ENCODE data around the gene SEZ6L.
A peak's percentile ranks its signal among the peaks of the same experiment; 100 is the strongest.

The SEZ6L gene

DNA sequence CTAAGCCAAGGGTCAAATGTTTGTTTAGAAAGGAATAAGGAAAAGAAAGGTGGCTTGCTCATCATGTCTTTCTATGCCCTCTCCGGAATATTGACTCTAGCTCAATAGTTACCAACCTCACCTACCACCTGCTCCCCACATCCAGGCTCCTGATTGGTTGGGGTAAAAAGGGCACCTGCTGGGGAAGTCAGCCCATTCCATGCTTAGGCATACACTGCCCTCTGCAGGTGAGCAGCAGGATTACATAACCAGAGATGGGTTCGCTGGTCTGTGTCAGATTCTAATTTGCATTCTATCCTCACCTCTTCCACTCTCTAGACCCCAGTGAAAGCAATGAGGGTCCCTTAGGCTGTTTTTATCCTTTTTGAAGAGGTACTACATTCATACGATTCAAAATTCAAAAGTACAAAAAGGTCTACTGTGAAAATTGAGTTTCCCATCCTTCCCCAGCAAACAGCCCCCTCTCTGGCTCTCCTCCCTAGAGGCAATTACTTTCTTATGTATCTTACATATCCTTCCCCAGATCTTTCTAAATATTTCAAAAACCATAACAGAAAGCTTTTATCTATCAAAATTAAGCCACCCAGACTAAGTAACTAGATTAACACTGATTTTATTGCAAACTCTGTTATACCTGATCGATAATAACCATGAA, 161.8 kb downstream of the SEZ6L start:
- no peak overlapping the region for H3K4me3 Mint-ChIP-seq

GRCh38 chr22:26333088-26333800, 164.0 kb downstream of the SEZ6L start:
- Mint-ChIP-seq H3K36me3 (no peaks in the 10 kb centered on the region), H3K27ac (no peak overlapping the region), H3K4me3 (no peak overlapping the region), H3K4me1 (no peaks in the 10 kb centered on the region), H3K9me3 (no peaks in the 10 kb centered on the region), H3K27me3 (peaks cover 29 to 47% of the 10 kb centered on the region in 2 donors)
- DNase-seq (no peak), ATAC-seq (replicated peaks) (no peak)

More for the DNA sequence above, 161.8 kb downstream of the SEZ6L start:
- H3K9me3 Mint-ChIP-seq, result no peaks in the 10 kb centered on the region
- no peaks in the 10 kb centered on the region for H3K36me3 Mint-ChIP-seq
- DNase-seq (peak; percentile 43), ATAC-seq (replicated peaks) (peak; percentile 87 to 89)
- H3K4me1 Mint-ChIP-seq, result no peaks in the 10 kb centered on the region
- no peak overlapping the region for H3K27ac Mint-ChIP-seq
- peaks cover 27 to 47% of the 10 kb centered on the region in 2 donors for H3K27me3 Mint-ChIP-seq

DNA sequence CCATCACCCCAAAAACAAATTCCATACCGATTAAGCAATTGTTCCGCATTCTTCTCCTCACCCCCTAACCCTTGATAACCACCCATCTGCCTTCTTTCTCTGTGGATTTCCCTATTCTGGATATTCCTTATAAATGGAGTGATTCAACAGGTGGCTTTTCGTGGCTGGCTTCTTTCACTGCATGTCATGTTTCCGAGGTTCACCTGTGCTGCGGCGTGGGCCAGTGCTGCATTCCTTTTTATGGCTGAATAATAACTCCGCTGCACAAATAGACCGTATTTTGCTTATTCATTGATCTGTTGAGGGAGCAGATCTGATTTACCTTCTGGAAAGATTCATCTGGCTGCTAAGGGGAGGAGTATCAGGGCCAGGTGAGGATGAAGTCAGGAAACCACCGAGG, 165.0 kb downstream of the SEZ6L start:
- Mint-ChIP-seq H3K27ac (no peak overlapping the region), H3K4me1 (no peaks in the 10 kb centered on the region), H3K27me3 (peaks cover 35 to 47% of the 10 kb centered on the region in 2 donors), H3K9me3 (no peaks in the 10 kb centered on the region), H3K4me3 (no peak overlapping the region), H3K36me3 (no peaks in the 10 kb centered on the region)
- DNase-seq (no peak), ATAC-seq (replicated peaks) (no peak)

DNA sequence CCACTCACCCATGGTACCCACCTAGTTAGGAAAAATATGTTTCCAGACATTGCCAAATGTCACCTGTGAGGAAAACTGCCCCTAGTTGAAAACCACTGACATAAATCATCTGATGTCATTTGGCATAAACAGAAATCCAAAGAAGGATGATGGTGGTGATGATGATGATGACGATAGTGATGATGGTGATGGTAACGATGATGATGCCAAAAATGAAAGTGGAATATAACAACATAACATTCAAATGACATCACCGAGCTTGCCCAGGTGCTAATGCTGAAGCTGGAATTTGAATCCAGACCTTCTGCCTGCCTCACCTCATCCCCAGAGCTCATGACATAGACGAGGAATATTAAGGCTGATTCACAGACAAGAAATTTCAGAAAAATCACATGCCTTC, 167.5 kb downstream of the SEZ6L start:
- Mint-ChIP-seq H3K36me3 (no peaks in the 10 kb centered on the region), H3K27me3 (peaks cover 46 to 65% of the 10 kb centered on the region in 2 donors), H3K4me1 (no peaks in the 10 kb centered on the region), H3K4me3 (no peak overlapping the region), H3K9me3 (no peaks in the 10 kb centered on the region), H3K27ac (no peak overlapping the region)
- DNase-seq, result no peak
- no peak for ATAC-seq (replicated peaks)

DNA sequence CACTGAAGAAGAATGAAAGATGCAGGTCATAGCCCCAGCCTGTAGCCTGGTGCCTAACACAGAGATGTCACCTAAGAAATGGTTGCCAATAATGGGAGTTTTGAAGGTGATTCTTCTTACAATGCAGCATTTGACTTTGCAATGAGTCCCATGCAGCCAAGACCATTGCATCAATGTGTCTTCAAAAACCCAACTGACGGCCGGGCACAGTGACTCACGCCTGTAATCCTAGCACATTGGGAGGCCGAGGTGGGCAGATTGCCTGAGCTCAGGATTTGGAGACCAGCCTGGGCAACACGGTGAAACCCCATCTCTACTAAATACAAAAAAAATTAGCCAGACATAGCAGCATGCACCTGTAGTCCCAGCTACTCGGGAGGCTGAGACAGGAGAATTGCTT, 170.5 kb downstream of the SEZ6L start:
- Mint-ChIP-seq H3K4me3 (no peak overlapping the region), H3K27ac (no peak overlapping the region), H3K9me3 (no peaks in the 10 kb centered on the region), H3K4me1 (no peaks in the 10 kb centered on the region), H3K36me3 (no peaks in the 10 kb centered on the region), H3K27me3 (peaks cover 40 to 52% of the 10 kb centered on the region in 2 donors)
- ATAC-seq (replicated peaks) (no peak), DNase-seq (no peak)

GRCh38 chr22:26342745-26343410, 173.6 kb downstream of the SEZ6L start:
- peaks cover 32 to 48% of the 10 kb centered on the region in 2 donors for H3K27me3 Mint-ChIP-seq
- H3K4me3 Mint-ChIP-seq, result no peak overlapping the region
- no peaks in the 10 kb centered on the region for H3K4me1 Mint-ChIP-seq
- peaks cover 0 to 6% of the 10 kb centered on the region in 2 donors for H3K9me3 Mint-ChIP-seq
- ATAC-seq (replicated peaks), result no peak
- no peak overlapping the region for H3K27ac Mint-ChIP-seq
- no peaks in the 10 kb centered on the region for H3K36me3 Mint-ChIP-seq
- no peak for DNase-seq

- Mint-ChIP-seq H3K27me3 (peaks cover 27 to 30% of the 10 kb centered on the region in 2 donors), H3K4me1 (no peaks in the 10 kb centered on the region), H3K27ac (no peak overlapping the region), H3K4me3 (no peak overlapping the region), H3K36me3 (no peaks in the 10 kb centered on the region), H3K9me3 (peaks cover 0 to 6% of the 10 kb centered on the region in 2 donors)
- ATAC-seq (replicated peaks), result no peak
- no peak for DNase-seq
These were observed 176.2 kb downstream of the SEZ6L start for GRCh38 chr22:26345496-26345895.

DNA sequence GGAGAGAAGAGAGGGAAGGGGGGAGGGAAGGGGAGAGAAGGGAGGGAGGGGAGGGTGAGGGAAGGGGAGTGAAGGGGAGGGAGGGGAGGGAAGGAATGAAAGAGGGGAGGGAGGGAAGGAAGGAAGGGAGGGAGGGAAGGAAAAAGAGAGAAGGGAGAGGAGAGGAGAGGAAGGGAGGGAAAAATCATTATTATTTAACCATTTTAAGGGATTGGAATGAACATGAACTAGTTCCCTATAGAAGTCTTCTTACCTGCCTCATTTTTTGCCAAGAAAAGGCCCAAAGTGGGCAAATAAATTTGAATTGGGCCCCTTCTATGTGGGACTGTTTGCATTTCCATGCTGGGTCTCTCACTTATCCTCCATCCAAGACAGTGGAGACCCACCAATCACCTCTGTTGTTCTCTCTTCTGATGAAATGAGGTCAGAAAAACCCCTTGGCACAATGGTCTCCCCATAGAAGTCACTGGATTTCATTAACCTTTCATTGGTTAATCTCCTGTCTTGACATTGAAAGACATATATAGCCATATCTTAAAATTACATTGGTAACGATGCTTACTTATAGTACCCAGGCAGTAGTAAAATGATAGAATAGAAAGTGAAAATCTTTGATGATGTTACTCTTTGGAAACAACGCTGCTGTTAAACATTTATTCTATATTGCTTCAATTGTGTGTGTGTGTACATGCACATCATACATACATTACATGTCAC, 179.7 kb downstream of the SEZ6L start:
- Mint-ChIP-seq H3K4me1 (no peaks in the 10 kb centered on the region), H3K27ac (no peak overlapping the region), H3K27me3 (peaks cover 20 to 35% of the 10 kb centered on the region in 2 donors), H3K36me3 (no peaks in the 10 kb centered on the region), H3K4me3 (no peak overlapping the region), H3K9me3 (peaks cover 0 to 6% of the 10 kb centered on the region in 2 donors)
- DNase-seq, result no peak
- ATAC-seq (replicated peaks), result no peak

- Mint-ChIP-seq H3K4me1 (no peaks in the 10 kb centered on the region), H3K27me3 (peaks cover 22 to 39% of the 10 kb centered on the region in 2 donors), H3K4me3 (no peak overlapping the region), H3K9me3 (no peaks in the 10 kb centered on the region), H3K27ac (no peak overlapping the region), H3K36me3 (no peaks in the 10 kb centered on the region)
- no peak for ATAC-seq (replicated peaks)
- no peak for DNase-seq
These were observed 185.4 kb downstream of the SEZ6L start for GRCh38 chr22:26354707-26355106.

- DNase-seq (no peak), ATAC-seq (replicated peaks) (no peak)
- Mint-ChIP-seq H3K27me3 (peaks cover 24 to 35% of the 10 kb centered on the region in 2 donors), H3K4me1 (peaks cover 5 to 7% of the 10 kb centered on the region in 2 donors), H3K9me3 (no peaks in the 10 kb centered on the region), H3K36me3 (no peaks in the 10 kb centered on the region), H3K4me3 (no peak overlapping the region), H3K27ac (no peak overlapping the region)
These were observed 188.0 kb downstream of the SEZ6L start for GRCh38 chr22:26357281-26357680.

DNA sequence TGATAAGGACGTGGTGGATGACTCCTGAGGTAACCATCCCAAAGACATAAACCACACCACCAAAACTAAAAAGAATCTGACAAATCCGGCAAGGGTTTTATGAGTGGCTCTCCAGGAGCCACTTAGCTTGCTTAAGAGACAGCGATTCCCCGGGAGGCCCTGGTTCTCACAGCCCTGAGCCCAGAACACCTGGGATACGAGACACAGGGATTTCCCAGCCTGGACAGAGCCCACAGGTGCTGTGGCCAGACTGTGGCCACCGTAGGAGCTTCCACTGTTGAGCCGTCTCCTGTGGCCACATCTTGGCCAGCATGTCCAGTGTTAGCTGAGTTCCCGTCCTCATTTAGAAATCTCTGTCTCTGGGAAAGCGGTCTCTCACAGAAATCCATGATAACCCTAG, 188.6 kb downstream of the SEZ6L start:
- peaks cover 5 to 7% of the 10 kb centered on the region in 2 donors for H3K4me1 Mint-ChIP-seq
- H3K4me3 Mint-ChIP-seq, result no peak overlapping the region
- peaks cover 30 to 36% of the 10 kb centered on the region in 2 donors for H3K27me3 Mint-ChIP-seq
- H3K36me3 Mint-ChIP-seq, result no peaks in the 10 kb centered on the region
- H3K27ac Mint-ChIP-seq, result no peak overlapping the region
- no peak for DNase-seq
- no peak for ATAC-seq (replicated peaks)
- no peaks in the 10 kb centered on the region for H3K9me3 Mint-ChIP-seq

GRCh38 chr22:26359156-26359555, 189.9 kb downstream of the SEZ6L start:
- Mint-ChIP-seq H3K27me3 (peaks cover 18 to 30% of the 10 kb centered on the region in 2 donors), H3K9me3 (no peaks in the 10 kb centered on the region), H3K4me1 (peaks cover 5 to 7% of the 10 kb centered on the region in 2 donors), H3K36me3 (no peaks in the 10 kb centered on the region), H3K27ac (no peak overlapping the region), H3K4me3 (no peak overlapping the region)
- DNase-seq (no peak), ATAC-seq (replicated peaks) (no peak)

DNA sequence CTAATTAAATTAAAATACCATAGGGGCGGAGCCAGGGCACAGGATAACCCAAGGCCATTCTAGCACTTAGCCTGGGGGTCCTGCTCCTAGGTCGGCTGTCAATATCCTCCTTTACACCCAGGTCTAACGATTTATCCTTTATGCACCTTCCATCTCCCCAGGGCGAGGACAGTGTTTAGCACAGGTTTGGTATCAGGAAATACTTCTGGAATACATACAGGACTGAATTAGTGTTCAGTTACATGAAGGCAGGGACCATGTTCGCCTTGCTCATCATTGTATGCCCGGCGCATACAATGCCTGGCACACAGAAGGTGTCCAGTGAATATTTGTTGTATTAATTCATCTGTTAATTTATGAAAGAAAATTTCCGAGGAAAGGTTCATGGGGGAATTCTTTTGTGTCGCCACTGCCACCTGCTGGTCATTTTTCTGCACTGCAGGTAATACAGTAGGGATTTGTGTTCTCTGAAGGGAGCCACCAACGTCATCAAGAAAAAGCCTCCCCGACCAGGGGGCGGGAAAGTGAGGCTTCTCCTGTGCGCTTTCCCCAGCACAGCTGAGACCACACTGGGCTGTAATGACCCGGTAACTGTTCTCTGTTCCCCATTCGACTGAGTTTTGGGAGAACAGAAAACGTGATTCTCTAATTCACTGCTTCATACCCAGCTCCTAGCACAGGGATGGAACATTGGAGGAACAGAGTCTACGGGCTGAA, 191.1 kb downstream of the SEZ6L start:
- Mint-ChIP-seq H3K4me3 (no peak overlapping the region), H3K9me3 (no peaks in the 10 kb centered on the region), H3K27ac (no peak overlapping the region), H3K36me3 (no peaks in the 10 kb centered on the region), H3K4me1 (peaks cover 7% of the 10 kb centered on the region in 2 donors), H3K27me3 (peaks cover 8 to 18% of the 10 kb centered on the region in 2 donors)
- DNase-seq, result peak; percentile 54
- peak; percentile 88 to 90 for ATAC-seq (replicated peaks)

GRCh38 chr22:26362471-26362870, 193.2 kb downstream of the SEZ6L start:
- Mint-ChIP-seq H3K27ac (no peak overlapping the region), H3K4me3 (no peak overlapping the region), H3K9me3 (no peaks in the 10 kb centered on the region), H3K36me3 (no peaks in the 10 kb centered on the region), H3K27me3 (peaks cover 9 to 19% of the 10 kb centered on the region in 2 donors), H3K4me1 (peaks cover 8 to 11% of the 10 kb centered on the region in 2 donors)
- ATAC-seq (replicated peaks) (no peak), DNase-seq (no peak)

All from stimulated activated naive B cell treated with anti-CD40 and anti-IgM and Interleukin-4, amounts not matched to agents 10 μg/mL and 1 μg/mL and 100 μg/mL, for 72 hours (primary cell).